CD14-positive monocyte (primary cell): ENCODE results near the gene SRRM5. TPM values are rescaled to one million over a fixed set of nuclear protein-coding genes. Genes with fewer than 3 reads are reported as not detected.

Experiments used
- DNase-seq, 3 donors: peaks; one replicate each; pipeline ENCODE4 v3.0.0-alpha.2; 2011 to 2022
- H2AFZ ChIP-seq: 2 replicates; pipeline ENCODE4 v1.6.0; 2012; ENCODE audit warnings: mild to moderate bottlenecking, low read depth, low read length, inconsistent platforms; ENCODE audit not compliant: insufficient read depth, poor library complexity, severe bottlenecking
- H3K27ac ChIP-seq, 2 donors: 1 replicate in 1 of 2; 2 replicates in 1 of 2; pipeline ENCODE4 v1.5.1; 2012 to 2013; ENCODE audit warnings: low read length in 2 of 2, control low read depth in 1 of 2, inconsistent platforms in 1 of 2, low read depth in 1 of 2, mild to moderate bottlenecking in 1 of 2
- H3K27me3 ChIP-seq, 2 donors: one replicate each; pipeline versions ENCODE4 v1.6.0 to v1.6.1; 2011 to 2013; ENCODE audit warnings: low read length in 2 of 2; ENCODE audit not compliant: control insufficient read depth in 2 of 2, insufficient read depth in 2 of 2
- H3K36me3 ChIP-seq, 2 donors: replicated peaks in 1 of 2; 1 replicate in 1 of 2; 2 replicates in 1 of 2; pipeline versions ENCODE4 v1.5.1 to v1.6.1; 2012 to 2013; ENCODE audit warnings: low read length in 2 of 2, control low read depth in 1 of 2, inconsistent platforms in 1 of 2, mild to moderate bottlenecking in 1 of 2; ENCODE audit not compliant: insufficient read depth in 2 of 2, control insufficient read depth in 1 of 2
- H3K4me1 ChIP-seq, 2 donors: 1 replicate in 1 of 2; 2 replicates in 1 of 2; pipeline versions ENCODE4 v1.5.1 to v1.6.1; 2012 to 2013; ENCODE audit warnings: low read length in 2 of 2, control low read depth in 1 of 2, inconsistent platforms in 1 of 2, mild to moderate bottlenecking in 1 of 2, moderate library complexity in 1 of 2; ENCODE audit not compliant: insufficient read depth in 2 of 2, control insufficient read depth in 1 of 2
- H3K4me2 ChIP-seq: replicated peaks from 2 replicates; pipeline ENCODE3; 2012; ENCODE audit warnings: low read length, moderate library complexity, mild to moderate bottlenecking; ENCODE audit not compliant: poor library complexity, severe bottlenecking; ENCODE audit errors: extremely low read depth
- H3K4me3 ChIP-seq, 3 experiments: fragments of 200-600 bp in 1 of 3; sonication (generic) in 1 of 3; replicated peaks in 1 of 3; 1 replicate in 2 of 3; 2 replicates in 1 of 3; pipeline ENCODE4 v1.5.1; 2011 to 2013; ENCODE audit warnings: low read length in 3 of 3, mild to moderate bottlenecking in 3 of 3, control low read depth in 2 of 3, low read depth in 2 of 3, inconsistent platforms in 1 of 3, moderate library complexity in 1 of 3
- H3K79me2 ChIP-seq: 2 replicates; pipeline ENCODE4 v1.6.0; 2012; ENCODE audit warnings: mild to moderate bottlenecking, control low read depth, inconsistent platforms, low read length, moderate library complexity; ENCODE audit not compliant: insufficient read depth
- H3K9ac ChIP-seq: 2 replicates; pipeline ENCODE4 v1.6.0; 2017; ENCODE audit warnings: low read length, mild to moderate bottlenecking; ENCODE audit not compliant: insufficient read depth, poor library complexity, severe bottlenecking
- H3K9me3 ChIP-seq, 2 donors: replicated peaks in 1 of 2; 1 replicate in 1 of 2; 2 replicates in 1 of 2; pipeline versions ENCODE4 v1.5.1 to v1.6.1; 2012 to 2013; ENCODE audit warnings: low read length in 2 of 2, control low read depth in 1 of 2; ENCODE audit not compliant: control insufficient read depth in 1 of 2, insufficient read depth in 1 of 2
- H4K20me1 ChIP-seq: 2 replicates; pipeline ENCODE4 v1.6.0; 2012; ENCODE audit warnings: mild to moderate bottlenecking, low read length, control low read depth, moderate library complexity; ENCODE audit not compliant: insufficient read depth
- H3K27ac Mint-ChIP-seq, 7 donors: one replicate each; pipeline ENCODE4 v1.8.0; 2020; ENCODE audit warnings: mild to moderate bottlenecking in 7 of 7, mixed read lengths in 7 of 7, moderate library complexity in 6 of 7, inconsistent platforms in 2 of 7
- H3K27me3 Mint-ChIP-seq, 3 donors: one replicate each; pipeline ENCODE4 v1.8.0; 2021 to 2022; ENCODE audit warnings: low read depth in 3 of 3, mild to moderate bottlenecking in 3 of 3, mixed read lengths in 3 of 3, moderate library complexity in 3 of 3, inconsistent platforms in 1 of 3
- H3K36me3 Mint-ChIP-seq, 2 donors: one replicate each; pipeline ENCODE4 v1.8.0; 2020; ENCODE audit warnings: mixed read lengths in 2 of 2, inconsistent platforms in 1 of 2, mild to moderate bottlenecking in 1 of 2
- H3K4me1 Mint-ChIP-seq: one replicate; pipeline ENCODE4 v1.8.0; 2020; ENCODE audit warnings: mild to moderate bottlenecking, mixed read lengths
- H3K4me3 Mint-ChIP-seq, 2 donors: one replicate each; pipeline ENCODE4 v1.8.0; 2020; ENCODE audit warnings: mild to moderate bottlenecking in 2 of 2, mixed read lengths in 2 of 2, moderate library complexity in 1 of 2
- H3K9me3 Mint-ChIP-seq, 7 donors: one replicate each; pipeline ENCODE4 v1.8.0; 2020 to 2022; ENCODE audit warnings: mixed read lengths in 7 of 7, mild to moderate bottlenecking in 6 of 7, moderate library complexity in 6 of 7, inconsistent platforms in 2 of 7
- CTCF ChIP-seq: fragments of 200-600 bp; IDR thresholded peaks from one replicate; pipeline ENCODE4 v1.8.0; 2022; ENCODE audit warnings: antibody characterized with exemption, mild to moderate bottlenecking
- WGBS: methylation state at CpG from one replicate; pipeline ENCODE4 v1.1.5; 2013; ENCODE audit warnings: missing lambda C conversion rate; ENCODE audit not compliant: insufficient coverage; 5-methylcytosine and 5-hydroxymethylcytosine counted together
- intact Hi-C, 2 donors: fragments of 100-400 bp; cut with micrococcal nuclease; formaldehyde crosslinking; loops; one replicate each; pipeline versions ENCODE4 v1.15.0 to v1.15.1; 2023
- polyA plus RNA-seq, 3 donors: library from polyadenylated mRNA; depleted of rRNA in 1 of 3; unstranded in 2 of 3; stranded (reverse) in 1 of 3; fragments of 300-500 nt in 2 of 3; fragments of >200 nt in 1 of 3; fragmentation: Illumina TruSeq in 2 of 3; gene quantifications; 1 replicate in 2 of 3; 2 replicates in 1 of 3; pipeline ENCODE4 v1.2.3, GENCODE V29; 2012 to 2021

Gene SRRM5
- polyA plus RNA-seq, 3 donors = 0.36 TPM; not detected in 2

GRCh38 chr19:43575955-43576878 lies 35.7 kb upstream of the SRRM5 start:
- Histone ChIP-seq H4K20me1 (no peaks in the 10 kb centered on the region), H3K4me3 (peak overlapping the region; percentile 4 to 87 (median 35)), H3K9ac (no peak overlapping the region), H3K4me2 (peak overlapping the region; percentile 79), H2AFZ (peak overlapping the region; percentile 48), H3K4me1 (peaks cover 33 to 36% of the 10 kb centered on the region in 2 donors), H3K79me2 (peaks cover 26% of the 10 kb centered on the region), H3K27me3 (no peaks in the 10 kb centered on the region), H3K27ac (peak overlapping the region; percentile 71), H3K36me3 (peaks cover 0 to 12% of the 10 kb centered on the region in 2 donors), H3K9me3 (no peaks in the 10 kb centered on the region)
- 71% methylated on average over 33 of the region's 37 CpGs for WGBS
- peak overlapping the region; percentile 79 to 97 (median 89) for H3K27ac Mint-ChIP-seq
- peaks cover 8 to 15% of the 10 kb centered on the region in 2 donors for H3K36me3 Mint-ChIP-seq
- H3K9me3 Mint-ChIP-seq = no peaks in the 10 kb centered on the region
- peak in 1 of 3 donors; percentile 40 for DNase-seq
- intact Hi-C loops = loop anchor here (1.0 kb wide), 1 partner anchor 20 kb away; the partner anchor contains the start of genes IRGQ (in 2 of the 2) and ZNF576 (in 2 of the 2)
- H3K4me1 Mint-ChIP-seq = peaks cover 38% of the 10 kb centered on the region
- no peak for TF ChIP-seq CTCF
- H3K4me3 Mint-ChIP-seq = peak overlapping the region; percentile 55
- H3K27me3 Mint-ChIP-seq = peaks cover 0 to 4% (median 0%) of the 10 kb centered on the region in 3 donors

- WGBS = 86% methylated on average over 3 of the region's 3 CpGs
- H4K20me1 ChIP-seq = no peaks in the 10 kb centered on the region
- no peak for TF ChIP-seq CTCF
- peaks cover 0 to 4% (median 0%) of the 10 kb centered on the region in 3 donors for H3K27me3 Mint-ChIP-seq
- no peaks in the 10 kb centered on the region for H3K36me3 ChIP-seq
- H3K4me2 ChIP-seq = no peak overlapping the region
- no peaks in the 10 kb centered on the region for H3K9me3 ChIP-seq
- H3K27ac Mint-ChIP-seq = peak overlapping the region in 2 of 7 donors; percentile 43 to 74
- peaks cover 15% of the 10 kb centered on the region for H3K79me2 ChIP-seq
- peaks cover 0 to under 1% of the 10 kb centered on the region in 2 donors for H3K36me3 Mint-ChIP-seq
- no peak overlapping the region for H2AFZ ChIP-seq
- intact Hi-C loops = no loop called here
- H3K27ac ChIP-seq = no peak overlapping the region
- peaks cover 39% of the 10 kb centered on the region in 2 donors for H3K4me1 ChIP-seq
- no peaks in the 10 kb centered on the region for H3K9me3 Mint-ChIP-seq
- H3K9ac ChIP-seq = no peak overlapping the region
- peaks cover 38% of the 10 kb centered on the region for H3K4me1 Mint-ChIP-seq
- no peak for DNase-seq
- H3K4me3 ChIP-seq = no peak overlapping the region
- H3K27me3 ChIP-seq = no peaks in the 10 kb centered on the region
- no peak overlapping the region for H3K4me3 Mint-ChIP-seq
These were observed 33.1 kb upstream of the SRRM5 start for GRCh38 chr19:43578787-43579186.
